ENCODE measurements around the gene FATE1.

The FATE1 gene

DNA sequence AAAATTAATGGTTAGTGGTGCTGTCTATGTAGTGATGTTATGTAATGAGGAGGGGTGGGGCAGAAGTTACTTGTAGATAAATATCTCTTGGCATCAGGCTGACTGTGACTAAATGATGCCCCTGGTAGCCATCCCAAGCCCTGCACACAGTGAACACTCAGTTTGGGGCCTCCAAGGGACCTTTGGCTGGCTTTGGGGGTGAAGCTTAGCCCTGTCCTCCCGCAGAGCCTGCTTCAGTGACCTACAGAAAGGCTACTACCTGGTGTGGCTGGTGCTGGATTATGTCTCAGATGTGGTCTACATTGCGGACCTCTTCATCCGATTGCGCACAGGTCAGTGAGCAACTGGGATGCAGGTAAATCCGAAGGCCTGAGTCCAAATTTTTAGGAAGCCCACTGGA is 26.5 kb downstream of the FATE1 start:
- TF ChIP-seq, protein P1, sequence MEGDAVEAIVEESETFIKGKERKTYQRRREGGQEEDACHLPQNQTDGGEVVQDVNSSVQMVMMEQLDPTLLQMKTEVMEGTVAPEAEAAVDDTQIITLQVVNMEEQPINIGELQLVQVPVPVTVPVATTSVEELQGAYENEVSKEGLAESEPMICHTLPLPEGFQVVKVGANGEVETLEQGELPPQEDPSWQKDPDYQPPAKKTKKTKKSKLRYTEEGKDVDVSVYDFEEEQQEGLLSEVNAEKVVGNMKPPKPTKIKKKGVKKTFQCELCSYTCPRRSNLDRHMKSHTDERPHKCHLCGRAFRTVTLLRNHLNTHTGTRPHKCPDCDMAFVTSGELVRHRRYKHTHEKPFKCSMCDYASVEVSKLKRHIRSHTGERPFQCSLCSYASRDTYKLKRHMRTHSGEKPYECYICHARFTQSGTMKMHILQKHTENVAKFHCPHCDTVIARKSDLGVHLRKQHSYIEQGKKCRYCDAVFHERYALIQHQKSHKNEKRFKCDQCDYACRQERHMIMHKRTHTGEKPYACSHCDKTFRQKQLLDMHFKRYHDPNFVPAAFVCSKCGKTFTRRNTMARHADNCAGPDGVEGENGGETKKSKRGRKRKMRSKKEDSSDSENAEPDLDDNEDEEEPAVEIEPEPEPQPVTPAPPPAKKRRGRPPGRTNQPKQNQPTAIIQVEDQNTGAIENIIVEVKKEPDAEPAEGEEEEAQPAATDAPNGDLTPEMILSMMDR (IDR thresholded peaks at IDR 0.05; ENCODE audit: extremely low read depth, missing control alignments) = no peak
- DNase-seq (ENCODE audit: low spot score) = no peak

DNA sequence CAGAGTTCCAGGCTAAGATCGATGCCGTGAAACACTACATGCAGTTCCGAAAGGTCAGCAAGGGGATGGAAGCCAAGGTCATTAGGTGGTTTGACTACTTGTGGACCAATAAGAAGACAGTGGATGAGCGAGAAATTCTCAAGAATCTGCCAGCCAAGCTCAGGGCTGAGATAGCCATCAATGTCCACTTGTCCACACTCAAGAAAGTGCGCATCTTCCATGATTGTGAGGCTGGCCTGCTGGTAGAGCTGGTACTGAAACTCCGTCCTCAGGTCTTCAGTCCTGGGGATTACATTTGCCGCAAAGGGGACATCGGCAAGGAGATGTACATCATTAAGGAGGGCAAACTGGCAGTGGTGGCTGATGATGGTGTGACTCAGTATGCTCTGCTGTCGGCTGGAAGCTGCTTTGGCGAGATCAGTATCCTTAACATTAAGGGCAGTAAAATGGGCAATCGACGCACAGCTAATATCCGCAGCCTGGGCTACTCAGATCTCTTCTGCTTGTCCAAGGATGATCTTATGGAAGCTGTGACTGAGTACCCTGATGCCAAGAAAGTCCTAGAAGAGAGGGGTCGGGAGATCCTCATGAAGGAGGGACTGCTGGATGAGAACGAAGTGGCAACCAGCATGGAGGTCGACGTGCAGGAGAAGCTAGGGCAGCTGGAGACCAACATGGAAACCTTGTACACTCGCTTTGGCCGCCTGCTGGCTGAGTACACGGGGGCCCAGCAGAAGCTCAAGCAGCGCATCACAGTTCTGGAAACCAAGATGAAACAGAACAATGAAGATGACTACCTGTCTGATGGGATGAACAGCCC is 28.0 kb downstream of the FATE1 start:
- TF ChIP-seq, protein P1 (IDR thresholded peaks at IDR 0.05; ENCODE audit: extremely low read depth, missing control alignments) = no peak
- DNase-seq (ENCODE audit: low spot score) = no peak

DNA sequence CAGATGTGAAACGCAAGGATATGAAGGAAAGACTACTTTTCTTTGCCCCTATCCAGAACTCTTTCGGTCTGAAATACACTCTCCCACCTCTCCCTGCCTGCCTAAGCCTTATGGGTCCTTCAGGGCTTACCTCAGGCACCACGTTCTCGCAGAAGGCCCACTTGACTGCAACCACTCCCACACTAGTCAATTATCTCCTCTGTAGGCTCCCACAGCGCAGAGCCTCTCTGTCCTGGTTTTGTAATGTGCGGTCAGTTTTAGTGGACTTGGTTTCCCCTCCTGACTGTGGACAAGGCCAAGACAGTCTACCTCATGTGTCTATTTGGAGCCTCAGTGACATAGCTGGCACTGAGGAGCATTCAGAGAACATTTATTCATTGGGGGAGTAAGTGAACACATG is 29.8 kb downstream of the FATE1 start:
- TF ChIP-seq, protein P1 (IDR thresholded peaks at IDR 0.05; ENCODE audit: extremely low read depth, missing control alignments) = no peak
- no peak for DNase-seq (ENCODE audit: low spot score)

DNA sequence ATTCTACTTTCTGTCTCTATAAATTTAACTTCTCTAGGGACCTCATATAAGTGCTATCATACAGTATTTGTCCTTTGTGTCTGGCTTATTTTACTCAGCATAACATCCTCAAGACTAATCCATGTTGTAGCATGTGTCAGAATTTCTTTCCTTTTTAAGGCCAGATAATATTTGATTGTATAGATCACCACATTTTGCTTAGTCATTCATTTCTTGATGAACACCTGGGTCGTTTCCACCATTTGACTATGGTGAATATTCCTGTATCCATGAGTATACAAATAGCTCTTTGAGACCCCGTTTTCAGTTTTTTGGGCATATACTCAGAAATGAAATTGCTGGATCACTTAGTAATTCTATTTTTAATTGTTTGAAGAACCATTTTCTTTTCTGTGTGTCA is 30.7 kb downstream of the FATE1 start:
- TF ChIP-seq, protein P1 (IDR thresholded peaks at IDR 0.05; ENCODE audit: extremely low read depth, missing control alignments) = no peak
- no peak for DNase-seq (ENCODE audit: low spot score)

DNA sequence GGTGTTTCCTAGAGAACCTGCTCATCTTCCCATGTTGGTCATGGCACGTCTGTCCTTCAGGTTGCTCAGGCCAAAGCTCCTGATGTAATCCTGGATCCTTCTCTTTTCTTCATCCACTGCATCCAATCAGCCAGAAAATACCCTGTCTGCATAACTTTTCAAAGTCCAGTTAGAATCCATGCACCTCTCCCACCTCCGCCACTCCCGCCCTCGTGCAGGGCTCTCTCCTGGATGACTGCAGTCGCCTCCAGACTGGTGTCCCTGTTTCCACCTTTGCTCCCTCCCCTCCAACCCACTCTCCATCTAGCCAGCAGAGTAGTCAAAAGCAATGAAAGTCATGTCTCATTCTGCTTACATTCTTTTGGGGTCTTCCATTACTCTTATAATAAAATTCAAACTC is 34.7 kb downstream of the FATE1 start:
- DNase-seq (ENCODE audit: low spot score) = no peak
- TF ChIP-seq, protein P1 (IDR thresholded peaks at IDR 0.05; ENCODE audit: extremely low read depth, missing control alignments) = no peak

DNA sequence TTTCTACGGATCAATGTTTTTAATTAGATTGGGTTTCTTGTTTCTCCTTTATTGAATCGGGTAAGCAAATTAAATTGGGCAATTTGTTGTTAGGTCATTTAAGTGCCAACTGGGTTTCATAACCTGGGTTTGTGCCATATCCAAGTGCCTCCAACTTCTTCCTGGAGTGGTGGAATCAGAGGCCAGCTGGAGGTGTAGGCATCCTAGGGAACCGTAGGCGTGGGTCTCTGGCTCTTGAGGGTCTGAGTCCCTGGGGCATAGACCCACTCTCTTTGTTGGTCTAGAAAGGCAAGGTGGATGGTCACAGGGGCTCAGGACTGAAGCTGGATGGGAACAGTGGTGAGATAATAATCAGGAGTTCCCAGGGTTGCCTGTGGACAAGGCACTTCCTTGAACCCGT is 37.0 kb downstream of the FATE1 start:
- no peak for DNase-seq (ENCODE audit: low spot score)
- TF ChIP-seq, protein P1 (IDR thresholded peaks at IDR 0.05; ENCODE audit: extremely low read depth, missing control alignments) = no peak

DNA sequence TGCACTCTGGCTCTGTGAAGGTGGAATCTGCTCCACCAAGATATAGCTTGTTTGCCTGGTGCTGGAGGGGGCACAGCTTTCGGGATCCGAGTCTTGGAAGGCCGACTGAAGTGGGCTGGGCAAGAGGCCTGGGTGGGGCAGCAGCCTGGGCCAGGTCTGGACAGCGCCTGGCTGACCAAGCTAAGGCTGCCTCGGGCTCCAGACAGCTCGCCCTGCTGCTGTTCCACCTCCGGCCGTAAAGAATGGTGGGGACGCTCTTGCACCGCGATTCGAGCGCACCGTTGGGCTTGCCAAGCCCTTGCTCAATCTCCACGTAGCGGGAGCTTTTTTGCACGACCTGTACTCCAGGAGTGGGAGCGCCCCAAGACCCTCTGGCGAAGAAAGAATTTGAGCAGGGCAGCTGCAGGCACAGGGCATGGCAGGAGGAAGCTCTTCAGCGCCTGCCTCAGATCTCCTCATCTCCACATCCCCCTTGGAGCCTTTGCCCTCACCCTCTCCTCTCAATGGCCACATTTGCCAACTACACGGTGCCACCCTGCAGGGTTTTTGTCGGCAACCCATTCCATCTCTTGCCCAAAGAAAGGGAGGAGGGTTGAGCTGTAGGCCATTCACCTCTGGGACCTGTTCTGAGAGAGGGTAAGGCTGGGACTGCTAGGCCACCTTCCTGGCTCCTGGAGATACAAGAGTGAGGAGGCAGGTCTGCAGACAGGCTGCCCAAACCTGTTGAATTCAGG is 37.6 kb downstream of the FATE1 start:
- TF ChIP-seq, protein P1 (IDR thresholded peaks at IDR 0.05; ENCODE audit: extremely low read depth, missing control alignments) = peak; percentile 52
- DNase-seq (ENCODE audit: low spot score) = peak; percentile 24
